ENCODE measurements around the gene CHST2.
A peak's percentile ranks its signal among the peaks of the same experiment; 100 is the strongest.

The CHST2 gene

DNA sequence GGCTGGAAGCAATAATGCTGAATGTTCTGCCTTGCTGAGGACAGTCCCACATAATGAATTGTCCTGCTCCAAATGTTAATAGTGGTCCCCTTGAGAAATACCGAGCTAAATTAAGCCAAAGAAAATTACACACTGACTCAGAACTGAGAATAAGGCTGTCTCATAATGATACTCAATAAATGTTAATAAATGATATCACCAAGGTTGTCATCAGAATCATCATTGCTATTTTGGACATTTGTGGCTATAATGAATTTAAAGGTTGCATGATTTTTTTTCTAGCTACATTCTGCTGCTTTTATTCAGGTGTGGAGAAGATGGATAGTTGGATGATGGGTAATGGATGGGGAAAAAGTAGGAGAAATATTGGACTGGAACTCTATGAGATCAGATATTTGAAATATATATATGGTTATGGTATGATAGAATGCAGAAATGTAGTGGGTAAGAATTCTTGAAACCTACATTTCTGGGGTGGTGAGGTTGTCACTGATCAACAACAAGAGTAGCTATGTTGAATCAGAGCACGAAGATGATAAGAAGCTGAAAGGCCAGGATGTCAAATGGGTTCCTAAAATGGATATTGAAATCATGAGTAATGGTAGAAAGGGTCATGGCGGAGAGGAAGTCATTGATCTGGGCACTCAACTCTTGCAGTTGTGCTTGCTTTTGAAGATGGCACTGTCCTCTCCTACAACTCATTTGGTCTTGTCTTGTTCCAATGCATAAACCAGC, 12.8 kb downstream of the CHST2 start:
- DNase-seq = no peak

GRCh38 chr3:143134471-143134870, 14.9 kb downstream of the CHST2 start:
- no peak for DNase-seq

GRCh38 chr3:143135150-143135549, 15.6 kb downstream of the CHST2 start:
- peak; percentile 95 to 97 for DNase-seq

GRCh38 chr3:143137435-143138036, 18.0 kb downstream of the CHST2 start:
- DNase-seq = no peak

DNA sequence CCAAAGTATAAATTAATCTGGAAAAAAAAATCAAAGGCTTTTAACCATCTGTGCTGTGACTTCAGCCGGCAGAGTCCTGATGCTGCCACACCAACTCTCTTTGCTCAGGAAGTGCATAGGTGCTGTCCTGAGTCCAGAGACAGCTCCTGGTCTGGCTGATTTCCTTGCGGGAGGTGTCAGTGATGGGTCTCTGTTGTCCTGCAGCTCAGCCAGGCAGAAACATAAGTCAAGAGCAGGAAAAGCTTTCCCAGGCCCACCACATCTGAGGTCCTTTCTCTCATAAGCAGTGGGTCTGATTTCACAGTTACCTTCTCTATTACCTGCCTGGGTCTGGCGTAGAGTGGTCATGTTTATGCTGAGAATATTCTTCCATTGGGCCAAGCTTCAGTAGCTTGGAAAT, 19.4 kb downstream of the CHST2 start:
- DNase-seq = no peak

- DNase-seq = no peak
Measured at GRCh38 chr3:143139762-143140161, 20.2 kb downstream of the CHST2 start.

- DNase-seq = no peak
Measured at GRCh38 chr3:143140550-143140949, 21.0 kb downstream of the CHST2 start.

DNA sequence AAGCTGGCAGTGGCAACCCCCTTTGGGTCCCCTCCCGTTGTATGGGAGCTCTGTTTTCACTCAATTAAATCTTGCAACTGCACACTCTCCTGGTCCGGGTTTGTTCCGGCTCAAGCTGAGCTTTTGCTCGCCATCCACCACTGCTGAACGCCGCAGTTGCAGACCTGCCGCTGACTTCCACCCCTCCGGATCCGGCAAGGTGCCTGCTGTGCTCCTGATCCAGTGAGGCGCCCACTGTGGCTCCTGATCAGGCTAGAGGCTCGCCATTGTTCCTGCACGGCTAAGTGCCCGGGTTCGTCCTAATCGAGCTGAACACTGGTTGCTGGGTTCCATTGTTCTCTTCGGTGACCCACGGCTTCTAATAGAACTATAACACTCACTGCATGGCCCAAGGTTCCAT, 22.8 kb downstream of the CHST2 start:
- DNase-seq = no peak

DNA sequence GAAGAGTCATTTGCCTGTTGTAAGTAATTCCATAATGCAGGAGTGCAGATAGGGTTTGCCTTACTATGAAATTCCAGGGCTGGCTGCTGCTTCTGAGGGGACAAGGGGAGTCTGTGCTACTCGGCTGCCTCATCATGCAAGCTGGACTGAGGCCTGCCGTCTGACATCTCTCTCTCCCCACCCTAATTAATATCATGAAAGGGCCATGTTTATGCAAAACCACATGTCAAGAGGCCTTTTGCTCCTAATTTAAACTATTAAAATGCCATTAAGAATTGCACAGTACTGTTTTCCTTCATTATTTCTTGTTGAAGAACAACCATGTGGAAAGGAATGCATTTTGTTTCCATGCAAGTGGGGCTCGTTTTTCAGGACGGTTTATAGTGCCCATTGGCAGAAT, 26.3 kb downstream of the CHST2 start:
- no peak for DNase-seq

GRCh38 chr3:143146486-143147274, 27.1 kb downstream of the CHST2 start:
- DNase-seq = no peak

DNA sequence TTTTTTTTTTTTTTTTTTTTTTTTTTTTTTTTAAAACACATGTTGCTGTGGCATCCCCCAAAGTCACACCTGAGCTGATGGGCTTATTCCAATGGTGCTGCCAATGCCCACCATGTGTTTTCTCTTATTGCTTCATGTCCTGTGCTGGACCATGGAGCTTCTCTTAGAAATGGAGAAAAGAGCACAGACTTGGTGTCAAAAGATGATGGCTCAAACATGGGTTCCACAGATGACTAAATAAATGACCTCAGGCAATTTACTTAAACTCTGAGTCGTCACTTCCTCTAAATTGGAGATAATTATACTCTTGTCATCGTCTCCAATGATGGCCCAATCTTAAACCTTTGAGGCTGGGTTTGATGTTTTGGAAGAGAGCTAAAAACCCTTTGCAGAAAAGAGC, 28.1 kb downstream of the CHST2 start:
- peak; percentile 28 to 37 for DNase-seq

DNA sequence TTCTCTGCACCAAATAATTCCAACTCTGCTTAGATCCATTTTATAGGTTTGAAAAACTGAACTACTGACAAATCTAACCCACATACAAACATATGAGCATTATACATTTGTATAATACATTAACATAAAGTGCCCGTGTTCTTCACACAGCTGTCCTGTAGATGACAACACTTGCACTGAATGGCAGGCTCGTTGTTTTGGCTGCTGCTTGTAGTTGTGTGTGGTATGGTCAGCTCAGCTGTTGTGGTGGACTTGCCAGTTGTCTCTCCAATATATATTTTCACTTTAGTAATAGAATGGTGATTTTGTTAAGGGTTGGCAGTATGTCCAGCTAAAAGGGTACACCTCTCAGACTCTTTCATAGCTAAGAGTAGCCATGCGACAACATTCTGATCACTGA, 30.5 kb downstream of the CHST2 start:
- no peak for DNase-seq

- DNase-seq = peak in 1 of 2 donors; percentile 42
Measured at GRCh38 chr3:143151004-143151731, 31.6 kb downstream of the CHST2 start.

DNA sequence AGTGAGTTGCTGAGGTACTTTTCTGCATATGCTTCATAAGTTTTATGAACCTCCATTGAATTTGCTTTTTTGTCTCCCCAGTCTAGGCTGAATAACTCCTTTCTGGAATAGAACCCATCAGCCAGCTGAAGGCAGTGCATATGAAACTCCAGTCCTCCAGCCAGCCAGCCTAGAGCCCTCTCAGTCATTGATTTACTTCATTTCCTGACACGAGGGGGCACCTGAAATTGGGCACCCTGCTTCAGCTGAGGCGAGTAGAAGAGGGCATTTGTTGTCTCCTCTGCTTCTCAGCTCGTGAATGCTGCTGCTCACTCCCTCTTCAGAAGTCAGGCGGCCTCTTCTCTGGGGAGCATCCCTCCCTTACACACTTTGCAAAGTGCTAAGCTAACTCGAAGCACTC, 32.5 kb downstream of the CHST2 start:
- DNase-seq = no peak

DNA sequence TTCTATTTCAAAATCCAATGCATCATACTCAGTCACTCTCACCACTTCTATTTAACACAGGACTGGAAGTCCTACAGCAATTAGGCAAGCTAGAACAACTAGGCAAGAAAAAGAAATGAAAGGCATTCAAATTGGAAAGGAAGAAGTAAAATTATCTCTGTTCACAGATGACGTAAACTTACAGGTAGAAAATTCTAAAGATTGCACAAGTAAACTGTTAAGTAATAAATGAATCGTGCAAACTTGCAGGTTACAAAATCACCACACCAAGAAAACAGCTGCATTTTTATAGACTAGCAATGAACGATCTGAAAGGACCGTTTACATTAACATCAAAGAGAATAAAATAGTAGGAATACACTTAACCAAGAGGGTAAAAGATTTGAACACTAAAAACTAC, 36.2 kb downstream of the CHST2 start:
- DNase-seq = no peak

- peak; percentile 42 to 59 for DNase-seq
Measured at GRCh38 chr3:143158014-143158988, 38.7 kb downstream of the CHST2 start.

DNA sequence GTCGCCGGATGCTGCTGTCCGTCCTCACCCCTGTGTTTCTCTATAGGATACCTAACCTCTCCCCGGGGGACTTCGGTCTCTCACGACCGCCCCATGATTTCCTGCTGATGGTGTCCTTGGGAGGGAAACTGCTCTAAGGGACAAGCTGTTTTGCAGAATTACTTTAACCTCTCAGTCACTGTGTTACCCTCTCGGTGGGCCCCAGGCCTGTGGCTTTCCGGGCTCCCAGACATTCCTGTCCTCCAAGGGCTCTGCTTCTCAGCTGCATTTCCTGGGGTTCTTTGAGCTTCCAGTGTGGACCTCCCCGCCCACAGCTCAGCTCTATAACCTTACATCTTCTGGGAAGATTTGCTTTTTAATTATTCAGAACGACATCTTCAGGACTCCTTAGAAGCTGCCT, 40.9 kb downstream of the CHST2 start:
- DNase-seq = no peak

- peak; percentile 30 to 33 for DNase-seq
Measured at GRCh38 chr3:143163562-143164100, 44.1 kb downstream of the CHST2 start.

DNA sequence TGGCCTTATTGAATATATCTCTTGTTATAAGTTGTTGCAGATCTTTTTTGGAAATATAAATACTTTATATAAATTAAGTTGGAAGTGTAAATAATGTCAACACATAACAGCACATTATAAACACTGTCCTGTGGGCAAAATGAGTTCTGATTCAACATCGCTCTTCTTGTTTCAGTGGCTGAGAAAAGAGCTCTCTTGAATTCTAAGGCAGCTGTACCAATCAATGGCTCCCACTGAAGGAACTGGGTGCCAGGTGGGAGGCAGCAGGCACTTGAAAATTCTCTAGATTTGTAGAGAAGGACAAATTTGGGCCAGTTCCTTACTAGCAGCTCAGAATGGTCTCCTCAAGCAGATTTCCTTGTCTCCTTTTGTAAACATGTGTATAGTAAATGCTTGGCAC, 45.6 kb downstream of the CHST2 start:
- no peak for DNase-seq

DNA sequence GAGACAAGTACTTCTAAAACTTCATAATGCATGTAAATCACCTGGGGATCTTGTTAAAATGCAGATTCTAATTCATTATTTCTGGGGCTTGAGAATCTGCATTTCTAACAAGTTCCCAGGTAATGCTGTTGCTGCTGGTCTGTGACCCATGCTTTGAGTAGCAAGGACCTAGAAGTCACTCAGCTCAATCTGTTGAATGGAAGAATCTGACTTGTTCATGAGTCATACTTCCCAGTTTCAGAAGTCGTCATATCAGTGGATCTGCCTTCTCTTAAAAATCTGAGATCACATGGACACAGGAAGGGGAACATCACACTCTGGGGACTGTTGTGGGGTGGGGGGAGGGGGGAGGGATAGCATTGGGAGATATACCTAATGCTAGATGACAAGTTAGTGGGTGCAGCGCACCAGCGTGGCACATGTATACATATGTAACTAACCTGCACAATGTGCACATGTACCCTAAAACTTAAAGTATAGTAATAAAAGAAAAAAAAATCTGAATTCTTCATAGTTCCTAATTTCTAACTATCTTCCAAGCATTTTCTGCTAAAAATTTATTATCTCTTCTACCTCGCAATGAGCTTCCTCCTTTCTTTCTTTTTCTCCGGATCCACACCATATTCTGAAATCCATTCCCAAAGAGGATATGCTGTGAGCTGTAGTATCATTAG, 46.2 kb downstream of the CHST2 start:
- DNase-seq = peak; percentile 85 to 89

GRCh38 chr3:143166376-143166775, 46.8 kb downstream of the CHST2 start:
- no peak for DNase-seq
